ENCODE data around the gene CEP112. TPM values are rescaled to one million over a fixed set of nuclear protein-coding genes. Genes with fewer than 3 reads are reported as not detected.

CEP112 gene
- total RNA-seq, 1 donor from 2014 or later: 26.3 TPM

DNA sequence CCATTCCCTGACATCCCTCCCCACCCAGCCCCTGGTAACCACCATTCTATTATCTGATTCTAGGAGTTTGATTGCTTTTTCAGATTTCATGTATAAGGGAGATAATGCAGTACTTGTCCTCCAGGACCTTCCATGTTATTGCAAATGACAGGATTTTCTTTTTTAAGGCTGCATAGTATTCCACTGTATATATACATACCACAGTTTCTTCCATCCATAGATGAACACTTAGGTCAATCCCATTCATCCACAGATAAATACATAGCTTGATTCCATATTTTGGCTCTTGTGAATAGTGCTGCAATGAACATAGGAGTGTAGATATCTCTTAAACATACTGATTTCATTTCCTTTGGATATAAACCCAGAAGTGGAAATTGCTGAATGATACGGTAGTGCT lies 183.3 kb downstream of the CEP112 start:
- Mint-ChIP-seq H3K4me3 (ENCODE audit: unreplicated experiment) (no peak overlapping the region), H3K27me3 (ENCODE audit: unreplicated experiment) (peaks cover 2% of the 10 kb centered on the region), H3K4me1 (ENCODE audit: unreplicated experiment) (no peaks in the 10 kb centered on the region), H3K27ac (ENCODE audit: unreplicated experiment) (no peak overlapping the region), H3K9me3 (ENCODE audit: unreplicated experiment) (no peaks in the 10 kb centered on the region), H3K36me3 (ENCODE audit: low read depth, unreplicated experiment) (peaks cover 18% of the 10 kb centered on the region)
- TF ChIP-seq, protein P1, sequence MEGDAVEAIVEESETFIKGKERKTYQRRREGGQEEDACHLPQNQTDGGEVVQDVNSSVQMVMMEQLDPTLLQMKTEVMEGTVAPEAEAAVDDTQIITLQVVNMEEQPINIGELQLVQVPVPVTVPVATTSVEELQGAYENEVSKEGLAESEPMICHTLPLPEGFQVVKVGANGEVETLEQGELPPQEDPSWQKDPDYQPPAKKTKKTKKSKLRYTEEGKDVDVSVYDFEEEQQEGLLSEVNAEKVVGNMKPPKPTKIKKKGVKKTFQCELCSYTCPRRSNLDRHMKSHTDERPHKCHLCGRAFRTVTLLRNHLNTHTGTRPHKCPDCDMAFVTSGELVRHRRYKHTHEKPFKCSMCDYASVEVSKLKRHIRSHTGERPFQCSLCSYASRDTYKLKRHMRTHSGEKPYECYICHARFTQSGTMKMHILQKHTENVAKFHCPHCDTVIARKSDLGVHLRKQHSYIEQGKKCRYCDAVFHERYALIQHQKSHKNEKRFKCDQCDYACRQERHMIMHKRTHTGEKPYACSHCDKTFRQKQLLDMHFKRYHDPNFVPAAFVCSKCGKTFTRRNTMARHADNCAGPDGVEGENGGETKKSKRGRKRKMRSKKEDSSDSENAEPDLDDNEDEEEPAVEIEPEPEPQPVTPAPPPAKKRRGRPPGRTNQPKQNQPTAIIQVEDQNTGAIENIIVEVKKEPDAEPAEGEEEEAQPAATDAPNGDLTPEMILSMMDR (IDR thresholded peaks at IDR 0.05; ENCODE audit: unreplicated experiment): no peak
- DNase-seq (ENCODE audit: low spot score): no peak

DNA sequence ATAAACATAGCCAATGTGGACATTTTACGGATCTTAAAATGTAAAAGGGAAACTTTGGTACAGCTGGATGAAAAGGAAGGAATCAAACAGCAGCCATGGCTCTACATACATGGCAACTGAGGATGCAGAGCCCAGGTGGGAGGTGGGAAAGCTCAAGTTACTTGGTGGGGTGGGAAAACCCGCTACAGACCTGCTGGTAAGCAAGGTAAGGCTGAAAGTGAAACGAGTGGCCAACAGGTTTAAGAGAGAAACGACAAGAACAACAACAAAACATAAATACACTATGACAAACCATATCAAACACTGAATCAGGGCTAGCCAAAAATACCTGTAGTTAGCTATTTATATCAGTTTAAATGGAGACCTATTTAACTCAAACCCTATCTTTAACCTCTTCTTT lies 185.3 kb downstream of the CEP112 start:
- no peaks in the 10 kb centered on the region for H3K9me3 Mint-ChIP-seq (ENCODE audit: unreplicated experiment)
- peaks cover 12% of the 10 kb centered on the region for H3K36me3 Mint-ChIP-seq (ENCODE audit: low read depth, unreplicated experiment)
- no peak for DNase-seq (ENCODE audit: low spot score)
- peaks cover 2% of the 10 kb centered on the region for H3K27me3 Mint-ChIP-seq (ENCODE audit: unreplicated experiment)
- no peaks in the 10 kb centered on the region for H3K4me1 Mint-ChIP-seq (ENCODE audit: unreplicated experiment)
- TF ChIP-seq, protein P1 (IDR thresholded peaks at IDR 0.05; ENCODE audit: unreplicated experiment): no peak
- H3K27ac Mint-ChIP-seq (ENCODE audit: unreplicated experiment): no peak overlapping the region
- H3K4me3 Mint-ChIP-seq (ENCODE audit: unreplicated experiment): no peak overlapping the region

DNA sequence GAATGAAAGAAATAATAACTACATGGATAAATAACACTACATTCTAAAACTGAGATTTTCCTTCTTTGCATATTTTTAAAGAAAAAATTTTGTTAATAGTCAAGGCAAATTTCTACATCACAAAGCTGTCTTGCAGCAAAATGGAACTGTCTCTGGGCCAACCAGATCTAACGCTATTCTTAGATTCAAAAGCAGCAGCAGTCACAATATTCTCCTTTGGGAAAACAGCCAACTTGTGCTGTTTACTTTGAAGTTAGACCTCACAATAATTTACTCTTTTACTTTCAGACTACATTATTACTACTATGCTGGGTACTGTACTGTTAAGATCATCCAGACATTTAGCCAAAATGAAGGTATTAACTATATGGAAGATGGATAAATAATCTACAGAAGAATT lies 189.1 kb downstream of the CEP112 start:
- TF ChIP-seq, protein P1 (IDR thresholded peaks at IDR 0.05; ENCODE audit: unreplicated experiment): no peak
- H3K27me3 Mint-ChIP-seq (ENCODE audit: unreplicated experiment): peaks cover 2% of the 10 kb centered on the region
- DNase-seq (ENCODE audit: low spot score): no peak
- H3K4me3 Mint-ChIP-seq (ENCODE audit: unreplicated experiment): no peak overlapping the region
- no peak overlapping the region for H3K27ac Mint-ChIP-seq (ENCODE audit: unreplicated experiment)
- no peaks in the 10 kb centered on the region for H3K4me1 Mint-ChIP-seq (ENCODE audit: unreplicated experiment)
- H3K9me3 Mint-ChIP-seq (ENCODE audit: unreplicated experiment): no peaks in the 10 kb centered on the region
- H3K36me3 Mint-ChIP-seq (ENCODE audit: low read depth, unreplicated experiment): peaks cover 12% of the 10 kb centered on the region

DNA sequence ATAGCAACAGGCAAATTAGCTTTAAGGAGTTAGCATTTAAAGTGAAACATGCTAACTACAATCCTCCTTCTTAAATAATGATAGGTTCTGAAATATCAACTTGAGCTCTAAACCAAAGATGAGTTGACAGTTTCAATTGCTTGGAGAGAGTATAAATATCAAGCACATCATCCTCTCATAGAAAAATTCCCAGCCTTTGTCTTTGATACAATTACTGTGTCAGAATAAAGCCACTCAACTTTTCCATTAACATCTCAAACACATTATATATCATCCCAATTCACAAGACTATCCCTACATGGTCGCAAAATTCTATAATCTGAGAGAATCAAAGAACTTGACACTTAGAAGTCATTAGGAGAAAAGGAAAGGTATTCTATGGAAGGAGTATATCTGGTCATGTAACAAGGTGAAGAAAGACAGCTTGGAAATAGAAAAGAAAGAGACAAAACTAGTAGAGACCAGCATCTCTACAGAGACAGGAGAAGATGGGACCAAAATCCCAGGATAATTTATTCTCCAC lies 189.8 kb downstream of the CEP112 start:
- no peaks in the 10 kb centered on the region for H3K4me1 Mint-ChIP-seq (ENCODE audit: unreplicated experiment)
- no peak overlapping the region for H3K27ac Mint-ChIP-seq (ENCODE audit: unreplicated experiment)
- no peak overlapping the region for H3K4me3 Mint-ChIP-seq (ENCODE audit: unreplicated experiment)
- no peaks in the 10 kb centered on the region for H3K9me3 Mint-ChIP-seq (ENCODE audit: unreplicated experiment)
- TF ChIP-seq, protein P1 (IDR thresholded peaks at IDR 0.05; ENCODE audit: unreplicated experiment): no peak
- H3K36me3 Mint-ChIP-seq (ENCODE audit: low read depth, unreplicated experiment): peaks cover 12% of the 10 kb centered on the region
- peaks cover 2% of the 10 kb centered on the region for H3K27me3 Mint-ChIP-seq (ENCODE audit: unreplicated experiment)
- no peak for DNase-seq (ENCODE audit: low spot score)

DNA sequence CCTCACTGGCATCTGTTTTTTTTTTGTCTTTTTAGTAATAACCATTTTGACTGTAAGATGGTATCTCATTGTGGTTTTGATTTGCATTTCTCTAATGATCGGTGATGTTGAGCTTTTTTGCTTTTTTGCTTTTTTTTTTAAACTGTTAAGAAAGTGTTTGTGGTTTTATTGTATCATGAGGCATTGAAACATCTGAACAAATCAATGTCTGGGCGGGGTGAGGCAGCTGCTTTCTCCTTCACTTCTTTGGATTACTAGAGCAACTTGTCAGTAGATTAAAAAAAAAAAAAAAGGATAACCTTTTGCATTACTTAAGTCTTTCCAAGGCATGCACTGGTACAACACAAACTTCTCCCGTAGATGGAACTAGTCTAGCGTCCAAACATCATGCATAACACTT lies 191.7 kb downstream of the CEP112 start:
- no peak for DNase-seq (ENCODE audit: low spot score)
- no peak overlapping the region for H3K27ac Mint-ChIP-seq (ENCODE audit: unreplicated experiment)
- no peaks in the 10 kb centered on the region for H3K9me3 Mint-ChIP-seq (ENCODE audit: unreplicated experiment)
- H3K4me3 Mint-ChIP-seq (ENCODE audit: unreplicated experiment): peak overlapping the region; percentile 70
- H3K4me1 Mint-ChIP-seq (ENCODE audit: unreplicated experiment): no peaks in the 10 kb centered on the region
- TF ChIP-seq, protein P1 (IDR thresholded peaks at IDR 0.05; ENCODE audit: unreplicated experiment): no peak
- H3K27me3 Mint-ChIP-seq (ENCODE audit: unreplicated experiment): peaks cover 2% of the 10 kb centered on the region
- peaks cover 12% of the 10 kb centered on the region for H3K36me3 Mint-ChIP-seq (ENCODE audit: low read depth, unreplicated experiment)
